Mesenchymal stem cell (in vitro differentiated cells and primary cell): Measurements from ENCODE around the gene FGF14.
A peak's percentile ranks its signal among the peaks of the same experiment; 100 is the strongest.

Experiments used
- DNase-seq: peaks from one replicate; pipeline ENCODE4 v3.0.0-alpha.2; 2013
- H2AFZ ChIP-seq: one replicate; pipeline ENCODE4 v1.6.1; 2013; ENCODE audit warnings: low read depth, mild to moderate bottlenecking, control low read depth, inconsistent platforms, low read length, moderate library complexity
- H2AK5ac ChIP-seq: 2 replicates; pipeline ENCODE4 v1.6.1; 2013; ENCODE audit warnings: low read length, moderate library complexity, mild to moderate bottlenecking, inconsistent platforms; ENCODE audit not compliant: severe bottlenecking
- H2BK120ac ChIP-seq: one replicate; pipeline ENCODE4 v1.6.1; 2013; ENCODE audit warnings: low read depth, mild to moderate bottlenecking, inconsistent platforms, low read length, moderate library complexity
- H2BK12ac ChIP-seq, 2 experiments: one replicate each; pipeline ENCODE4 v1.6.1; 2013; ENCODE audit warnings: inconsistent platforms in 2 of 2, low read length in 2 of 2, mild to moderate bottlenecking in 2 of 2, moderate library complexity in 2 of 2, control low read depth in 1 of 2
- H2BK15ac ChIP-seq: one replicate; pipeline ENCODE4 v1.6.1; 2013; ENCODE audit warnings: mild to moderate bottlenecking, low read depth, inconsistent platforms; ENCODE audit not compliant: poor library complexity, severe bottlenecking
- H2BK5ac ChIP-seq: 2 replicates; pipeline ENCODE4 v1.6.1; 2013; ENCODE audit warnings: low read depth, mild to moderate bottlenecking, low read length, control low read depth, inconsistent platforms; ENCODE audit not compliant: poor library complexity, severe bottlenecking
- H3K14ac ChIP-seq, 2 experiments: one replicate each; pipeline ENCODE4 v1.6.1; 2013; ENCODE audit warnings: inconsistent platforms in 2 of 2, low read length in 2 of 2, control low read depth in 1 of 2, mild to moderate bottlenecking in 1 of 2, moderate library complexity in 1 of 2
- H3K18ac ChIP-seq, 2 experiments: one replicate each; pipeline ENCODE4 v1.6.1; 2013; ENCODE audit warnings: inconsistent platforms in 2 of 2, low read length in 2 of 2, control low read depth in 1 of 2, low read depth in 1 of 2, mild to moderate bottlenecking in 1 of 2
- H3K23ac ChIP-seq, 2 experiments: one replicate each; pipeline ENCODE4 v1.6.1; 2013; ENCODE audit warnings: inconsistent platforms in 2 of 2, low read length in 2 of 2, mild to moderate bottlenecking in 2 of 2, moderate library complexity in 2 of 2, control low read depth in 1 of 2
- H3K27ac ChIP-seq: 2 replicates; pipeline ENCODE4 v1.5.1; 2013; ENCODE audit warnings: mild to moderate bottlenecking, moderate library complexity, low read length, control low read depth, inconsistent platforms; ENCODE audit not compliant: poor library complexity, severe bottlenecking
- H3K27me3 ChIP-seq, 2 experiments: 2 replicates each; pipeline versions ENCODE4 v1.6.1 to v1.7.0; 2013; ENCODE audit warnings: low read length in 2 of 2, mild to moderate bottlenecking in 2 of 2, moderate library complexity in 2 of 2, control low read depth in 1 of 2, inconsistent platforms in 1 of 2; ENCODE audit not compliant: control insufficient read depth in 1 of 2, insufficient read depth in 1 of 2
- H3K36me3 ChIP-seq, 2 experiments: 2 replicates each; pipeline versions ENCODE4 v1.6.1 to v1.7.0; 2013; ENCODE audit warnings: low read length in 2 of 2, control low read depth in 1 of 2, inconsistent platforms in 1 of 2, low read depth in 1 of 2, mild to moderate bottlenecking in 1 of 2; ENCODE audit not compliant: insufficient read depth in 2 of 2, control insufficient read depth in 1 of 2
- H3K4ac ChIP-seq, 2 experiments: one replicate each; pipeline ENCODE4 v1.6.1; 2013; ENCODE audit warnings: inconsistent platforms in 2 of 2, low read length in 2 of 2, mild to moderate bottlenecking in 2 of 2, moderate library complexity in 2 of 2, control low read depth in 1 of 2, low read depth in 1 of 2
- H3K4me1 ChIP-seq: 2 replicates; pipeline ENCODE4 v1.6.1; 2013; ENCODE audit warnings: low read depth, low read length, control low read depth; ENCODE audit not compliant: control insufficient read depth, insufficient read depth
- H3K4me2 ChIP-seq: 2 replicates; pipeline ENCODE4 v1.6.1; 2013; ENCODE audit warnings: low read length, mild to moderate bottlenecking, inconsistent platforms; ENCODE audit not compliant: poor library complexity, severe bottlenecking
- H3K4me3 ChIP-seq, 2 experiments: 2 replicates each; pipeline versions ENCODE4 v1.5.1 to v1.7.0; 2013; ENCODE audit warnings: low read length in 2 of 2, mild to moderate bottlenecking in 2 of 2, control low read depth in 1 of 2, low read depth in 1 of 2; ENCODE audit not compliant: insufficient read depth in 1 of 2
- H3K79me1 ChIP-seq: replicated peaks from 2 replicates; pipeline ENCODE4 v1.6.1; 2013; ENCODE audit warnings: mild to moderate bottlenecking, control low read depth, low read length, inconsistent platforms; ENCODE audit not compliant: poor library complexity, severe bottlenecking
- H3K9ac ChIP-seq: 2 replicates; pipeline ENCODE4 v1.7.0; 2013; ENCODE audit warnings: mild to moderate bottlenecking, low read length, moderate library complexity
- H3K9me3 ChIP-seq: 2 replicates; pipeline ENCODE4 v1.7.0; 2013; ENCODE audit warnings: mild to moderate bottlenecking, low read length; ENCODE audit not compliant: control insufficient read depth
- H4K8ac ChIP-seq: one replicate; pipeline ENCODE4 v1.6.1; 2013; ENCODE audit warnings: inconsistent platforms, mild to moderate bottlenecking, low read length, moderate library complexity
- H4K91ac ChIP-seq: one replicate; pipeline ENCODE4 v1.6.1; 2013; ENCODE audit warnings: mild to moderate bottlenecking, low read length, inconsistent platforms
- WGBS: methylation state at CpG from one replicate; pipeline ENCODE4 v1.1.7; 2013; ENCODE audit warnings: mixed read lengths; 5-methylcytosine and 5-hydroxymethylcytosine counted together

FGF14 gene

GRCh38 chr13:102422690-102423089, 20.8 kb upstream of the FGF14 start:
- Histone ChIP-seq H3K4ac (no peak overlapping the region), H3K27me3 (no peaks in the 10 kb centered on the region), H2AK5ac (no peak overlapping the region), H2BK120ac (no peak overlapping the region), H2BK5ac (no peak overlapping the region), H3K18ac (no peak overlapping the region), H3K9me3 (peaks cover 32% of the 10 kb centered on the region), H2BK15ac (no peak overlapping the region), H2BK12ac (no peak overlapping the region), H4K91ac (no peak overlapping the region), H3K23ac (no peak overlapping the region), H3K14ac (no peak overlapping the region), H3K4me1 (no peaks in the 10 kb centered on the region), H4K8ac (no peak overlapping the region), H3K27ac (no peak overlapping the region), H3K4me2 (no peak overlapping the region), H3K4me3 (no peak overlapping the region), H3K79me1 (no peaks in the 10 kb centered on the region), H3K36me3 (no peaks in the 10 kb centered on the region), H2AFZ (no peak overlapping the region), H3K9ac (no peak overlapping the region)
- DNase-seq = no peak
- WGBS = 67% methylated on average over 1 of the region's 2 CpGs

DNA sequence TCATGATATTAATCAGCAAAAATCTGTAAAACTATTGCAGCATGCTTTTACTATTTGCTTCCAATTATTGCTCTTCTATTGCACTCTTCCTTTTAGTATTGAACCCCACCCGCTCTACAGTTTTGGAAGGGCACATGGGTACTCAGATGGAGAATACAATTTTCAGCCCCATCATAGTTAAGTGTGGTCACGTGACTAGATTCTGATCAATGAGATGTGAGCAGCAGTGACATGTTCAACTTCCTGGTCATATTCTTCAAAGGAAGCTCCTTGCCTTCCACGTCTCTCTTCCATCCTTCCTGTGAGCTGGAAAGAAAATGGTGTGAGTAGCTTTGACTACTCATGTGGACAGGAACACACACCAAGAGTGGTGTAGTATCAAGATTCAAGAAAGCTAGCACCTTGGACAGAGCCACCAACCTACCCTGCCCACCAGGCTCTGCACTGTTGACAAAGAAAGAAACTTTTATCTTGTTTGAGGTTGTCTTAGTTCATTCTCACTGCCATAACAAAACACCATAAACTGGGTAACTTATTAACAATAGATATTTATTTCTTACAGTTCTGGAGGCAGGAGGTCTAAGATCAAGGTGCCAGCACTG, 3.8 kb upstream of the FGF14 start:
- Histone ChIP-seq H3K14ac (no peak overlapping the region), H2AK5ac (no peak overlapping the region), H2BK12ac (no peak overlapping the region), H2BK15ac (no peak overlapping the region), H4K8ac (no peak overlapping the region), H3K4me1 (peaks cover 6% of the 10 kb centered on the region), H3K4me2 (no peak overlapping the region), H2AFZ (no peak overlapping the region), H3K9me3 (no peaks in the 10 kb centered on the region), H3K23ac (no peak overlapping the region), H4K91ac (no peak overlapping the region), H3K27me3 (peaks cover 3 to 29% of the 10 kb centered on the region in 2 experiments), H3K4me3 (no peak overlapping the region), H2BK5ac (no peak overlapping the region), H3K4ac (no peak overlapping the region), H3K18ac (no peak overlapping the region), H3K9ac (no peak overlapping the region), H3K27ac (no peak overlapping the region), H3K36me3 (no peaks in the 10 kb centered on the region), H2BK120ac (no peak overlapping the region), H3K79me1 (no peaks in the 10 kb centered on the region)
- DNase-seq = peak; percentile 12
- 72% methylated on average over 2 of the region's 3 CpGs for WGBS

GRCh38 chr13:102402290-102402689, 442 bp upstream of the FGF14 start:
- no peak overlapping the region for H2BK120ac ChIP-seq
- peak overlapping the region in 1 of 2 experiments; percentile 34 for H3K18ac ChIP-seq
- H2BK5ac ChIP-seq = no peak overlapping the region
- H3K4me2 ChIP-seq = peak overlapping the region; percentile 31
- H4K8ac ChIP-seq = no peak overlapping the region
- H3K79me1 ChIP-seq = no peaks in the 10 kb centered on the region
- peak; percentile 74 for DNase-seq
- H3K9me3 ChIP-seq = no peaks in the 10 kb centered on the region
- H3K4ac ChIP-seq = no peak overlapping the region
- H3K27me3 ChIP-seq = peaks cover 3 to 48% of the 10 kb centered on the region in 2 experiments
- no peak overlapping the region for H4K91ac ChIP-seq
- H3K27ac ChIP-seq = no peak overlapping the region
- H3K23ac ChIP-seq = no peak overlapping the region
- H2BK12ac ChIP-seq = no peak overlapping the region
- no peak overlapping the region for H2BK15ac ChIP-seq
- no peak overlapping the region for H3K14ac ChIP-seq
- peaks cover 17% of the 10 kb centered on the region for H3K4me1 ChIP-seq
- no peak overlapping the region for H2AK5ac ChIP-seq
- H3K36me3 ChIP-seq = peaks cover 0 to 4% of the 10 kb centered on the region in 2 experiments
- H3K4me3 ChIP-seq = peak overlapping the region in 1 of 2 experiments; percentile 74
- peak overlapping the region; percentile 90 for H3K9ac ChIP-seq
- H2AFZ ChIP-seq = peak overlapping the region; percentile 46
- WGBS = 3% methylated on average over 8 of the region's 14 CpGs

DNA sequence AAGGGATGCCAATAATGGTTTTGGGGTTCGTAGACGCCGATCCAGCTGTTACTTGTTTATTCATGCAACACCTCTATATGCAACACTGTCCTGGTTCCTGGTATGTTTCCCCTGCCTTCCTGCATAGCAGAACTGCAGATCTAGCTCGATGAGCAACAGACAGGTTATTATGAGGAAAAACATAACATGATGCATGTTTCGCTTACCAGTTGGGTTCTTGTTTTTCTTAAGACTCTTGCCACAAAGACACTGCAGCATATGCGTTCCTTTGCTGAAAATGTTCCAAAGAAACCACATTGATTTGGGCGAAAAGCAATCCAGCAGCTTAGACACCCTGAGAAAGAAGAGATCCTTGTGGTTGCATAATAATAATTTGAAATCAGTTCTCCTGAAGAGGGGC, 583 bp downstream of the FGF14 start:
- Histone ChIP-seq H3K79me1 (no peaks in the 10 kb centered on the region), H3K4me2 (no peak overlapping the region), H2BK15ac (no peak overlapping the region), H2BK12ac (no peak overlapping the region), H2BK5ac (no peak overlapping the region), H3K27me3 (peaks cover 3 to 48% of the 10 kb centered on the region in 2 experiments), H3K4ac (no peak overlapping the region), H3K4me1 (peaks cover 17% of the 10 kb centered on the region), H3K4me3 (peak overlapping the region in 1 of 2 experiments; percentile 74), H3K23ac (no peak overlapping the region), H3K9ac (peak overlapping the region; percentile 90), H2AFZ (no peak overlapping the region), H2BK120ac (no peak overlapping the region), H3K27ac (no peak overlapping the region), H3K36me3 (peaks cover 0 to 4% of the 10 kb centered on the region in 2 experiments), H3K9me3 (no peaks in the 10 kb centered on the region), H2AK5ac (no peak overlapping the region), H3K18ac (no peak overlapping the region), H4K91ac (no peak overlapping the region), H4K8ac (no peak overlapping the region), H3K14ac (no peak overlapping the region)
- 56% methylated on average over 7 of the region's 7 CpGs for WGBS
- peak; percentile 15 for DNase-seq
